Suprapubic skin (tissue), 4 donors: ENCODE results near the gene ZNF506.

Source experiments
- POLR2A ChIP-seq, 2 donors: fragments of 450-650 bp; IDR thresholded peaks; one replicate each; pipeline ENCODE4 v1.6.1; 2017; ENCODE audit warnings: antibody characterized with exemption in 2 of 2, mild to moderate bottlenecking in 2 of 2, moderate library complexity in 2 of 2
- POLR2AphosphoS5 ChIP-seq, 3 donors: sonication (generic); formaldehyde crosslinking; IDR thresholded peaks; one replicate each; pipeline ENCODE4 v1.6.1; 2017; ENCODE audit warnings: antibody characterized with exemption in 3 of 3
- TF ChIP-seq, protein P1 (sequence below), 2 donors: fragments of 200-600 bp in 1 of 2; fragments of 450-650 bp in 1 of 2; sonication (generic) in 1 of 2; IDR thresholded peaks; one replicate each; pipeline ENCODE4 v1.5.1; 2016 to 2019; ENCODE audit warnings: antibody characterized with exemption in 2 of 2, mild to moderate bottlenecking in 1 of 2, moderate library complexity in 1 of 2

DNA sequence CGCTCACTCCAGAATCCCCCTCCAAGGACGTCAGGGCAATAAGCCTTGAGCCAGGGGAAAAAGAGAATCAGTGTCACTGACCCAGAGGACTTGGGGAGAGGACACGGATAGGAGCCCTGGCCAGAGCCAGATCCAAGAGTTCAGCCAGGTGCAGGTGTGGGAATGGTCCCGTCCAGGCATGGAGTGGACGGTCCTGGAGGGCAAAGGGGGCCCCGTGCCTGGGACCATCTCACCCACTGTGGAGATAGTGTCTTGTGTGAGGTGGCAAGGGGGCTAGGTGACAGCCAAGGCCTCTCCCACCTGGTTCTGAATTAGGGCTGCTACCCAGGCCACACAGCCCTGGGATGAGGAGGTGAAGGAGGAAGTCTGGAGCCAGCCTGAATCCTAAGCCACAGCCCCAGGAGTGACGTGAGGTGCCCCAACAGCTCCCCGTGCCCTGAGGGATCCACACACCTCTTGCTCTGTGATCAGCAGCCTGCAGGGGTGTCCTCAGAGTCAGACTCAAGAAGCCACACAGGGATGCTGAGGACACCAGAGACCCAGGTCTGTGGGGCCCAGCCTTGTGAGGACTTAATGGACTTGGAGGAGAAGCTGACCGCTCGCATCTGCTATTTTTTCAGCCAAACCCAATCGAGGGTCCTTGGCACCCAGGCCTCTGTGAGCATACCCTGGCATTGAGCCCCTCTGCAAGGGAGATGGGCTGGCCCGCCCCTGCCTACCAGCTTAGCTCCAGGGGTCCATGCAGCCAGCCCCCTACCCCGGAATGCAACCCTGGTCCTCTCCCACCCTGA, 72.2 kb downstream of the ZNF506 start:
- TF ChIP-seq POLR2A (IDR thresholded peaks at IDR 0.05) (no peak), POLR2AphosphoS5 (IDR thresholded peaks at IDR 0.05) (no peak)
- TF ChIP-seq, protein P1, sequence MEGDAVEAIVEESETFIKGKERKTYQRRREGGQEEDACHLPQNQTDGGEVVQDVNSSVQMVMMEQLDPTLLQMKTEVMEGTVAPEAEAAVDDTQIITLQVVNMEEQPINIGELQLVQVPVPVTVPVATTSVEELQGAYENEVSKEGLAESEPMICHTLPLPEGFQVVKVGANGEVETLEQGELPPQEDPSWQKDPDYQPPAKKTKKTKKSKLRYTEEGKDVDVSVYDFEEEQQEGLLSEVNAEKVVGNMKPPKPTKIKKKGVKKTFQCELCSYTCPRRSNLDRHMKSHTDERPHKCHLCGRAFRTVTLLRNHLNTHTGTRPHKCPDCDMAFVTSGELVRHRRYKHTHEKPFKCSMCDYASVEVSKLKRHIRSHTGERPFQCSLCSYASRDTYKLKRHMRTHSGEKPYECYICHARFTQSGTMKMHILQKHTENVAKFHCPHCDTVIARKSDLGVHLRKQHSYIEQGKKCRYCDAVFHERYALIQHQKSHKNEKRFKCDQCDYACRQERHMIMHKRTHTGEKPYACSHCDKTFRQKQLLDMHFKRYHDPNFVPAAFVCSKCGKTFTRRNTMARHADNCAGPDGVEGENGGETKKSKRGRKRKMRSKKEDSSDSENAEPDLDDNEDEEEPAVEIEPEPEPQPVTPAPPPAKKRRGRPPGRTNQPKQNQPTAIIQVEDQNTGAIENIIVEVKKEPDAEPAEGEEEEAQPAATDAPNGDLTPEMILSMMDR (IDR thresholded peaks at IDR 0.05): no peak
